ENCODE measurements around the gene STK11. TPM values are rescaled to one million over a fixed set of nuclear protein-coding genes. Genes with fewer than 3 reads are reported as not detected.

The STK11 gene
- total and polyA plus RNA-seq, 7 experiments from 2014 or later, result 13.9 to 91.3 (median 71.5) TPM

DNA sequence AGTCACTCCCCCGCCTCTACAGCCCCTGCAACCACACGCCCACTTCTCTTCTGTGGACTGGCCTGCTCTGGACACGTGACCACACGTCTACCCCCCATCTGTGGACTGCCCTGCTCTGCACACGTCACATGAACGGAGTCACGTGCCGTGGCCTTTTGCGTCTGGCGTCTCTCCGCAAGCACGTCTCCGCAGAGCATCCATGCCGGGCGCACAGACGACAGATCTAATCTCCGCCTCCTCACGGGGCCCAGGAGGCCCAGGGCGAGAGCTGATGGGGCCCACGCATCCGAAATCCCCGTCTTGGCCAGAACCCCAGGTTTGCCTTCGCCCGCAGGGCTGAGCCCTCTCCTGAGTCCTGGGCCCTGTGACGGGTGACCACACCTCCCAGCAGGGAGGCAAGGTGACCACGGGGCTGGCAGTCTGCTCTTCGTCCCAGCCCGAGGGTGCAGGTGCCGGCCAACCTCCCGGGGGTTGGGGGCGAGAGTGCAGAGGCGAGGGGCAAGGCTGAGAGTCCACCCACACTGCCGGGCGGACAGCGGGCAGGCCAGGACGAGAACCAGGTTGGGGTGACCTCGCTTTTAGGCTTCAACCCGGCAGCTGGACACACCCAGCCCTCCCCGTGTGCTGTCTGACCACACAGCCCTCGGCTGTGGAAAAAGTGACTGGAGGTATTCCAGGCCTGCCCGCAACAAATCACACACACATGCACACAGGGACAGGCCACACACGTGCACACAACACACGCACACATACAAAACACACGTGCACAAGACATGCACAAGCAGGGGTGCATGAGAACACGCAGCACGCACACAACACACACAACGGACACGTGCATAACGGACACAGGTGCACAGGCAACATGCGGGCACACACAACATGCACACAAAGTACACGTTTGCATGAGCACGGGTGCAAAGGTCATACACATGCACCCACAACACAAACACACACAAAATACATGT, 35.4 kb upstream of the STK11 start:
- H3K27me3 Mint-ChIP-seq, result no peaks in the 10 kb centered on the region
- ChIA-PET POLR2A (no interaction called here), CTCF (no interaction called here)
- peaks cover 16 to 39% (median 29%) of the 10 kb centered on the region in 7 donors for H3K4me1 Mint-ChIP-seq
- DNase-seq (no peak), ATAC-seq (no peak)
- intact Hi-C loops (cut with micrococcal nuclease), result loop anchor here in 1 of 2 donors (5.0 kb wide), 1 partner anchor 488 kb away; no protein-coding TSS in a partner anchor
- Histone ChIP-seq H3K27me3 (ENCODE audit: control insufficient read depth in 2 of 2, insufficient read depth in 2 of 2, low read length in 2 of 2) (no peaks in the 10 kb centered on the region), H3K27ac (ENCODE audit: low read depth, low read length) (no peak overlapping the region), H3K9me3 (ENCODE audit: control insufficient read depth in 2 of 3, low read length in 3 of 3) (no peaks in the 10 kb centered on the region), H3K36me3 (ENCODE audit: control insufficient read depth in 2 of 3, insufficient read depth in 3 of 3, low read length in 3 of 3) (peaks cover 0 to 28% (median 0%) of the 10 kb centered on the region in 3 experiments), H3K4me1 (ENCODE audit: control insufficient read depth in 2 of 2, insufficient read depth in 2 of 2, low read length in 2 of 2) (peaks cover 3 to 17% of the 10 kb centered on the region in 2 donors), H3K4me3 (ENCODE audit: low read length) (no peak overlapping the region)
- H3K9me3 Mint-ChIP-seq, result peaks cover 0 to 3% (median 0%) of the 10 kb centered on the region in 11 donors
- peak overlapping the region in 8 of 10 donors; percentile 4 to 80 (median 50) for H3K4me3 Mint-ChIP-seq
- peaks cover 6 to 12% (median 9%) of the 10 kb centered on the region in 5 donors for H3K36me3 Mint-ChIP-seq
- H3K27ac Mint-ChIP-seq, result peak overlapping the region in 6 of 9 donors; percentile 21 to 87 (median 36)

- DNase-seq (no peak), ATAC-seq (no peak)
- Histone ChIP-seq H3K4me3 (ENCODE audit: low read length) (no peak overlapping the region), H3K27me3 (ENCODE audit: control insufficient read depth in 2 of 2, insufficient read depth in 2 of 2, low read length in 2 of 2) (no peaks in the 10 kb centered on the region), H3K4me1 (ENCODE audit: control insufficient read depth in 2 of 2, insufficient read depth in 2 of 2, low read length in 2 of 2) (peaks cover 3 to 17% of the 10 kb centered on the region in 2 donors), H3K27ac (ENCODE audit: low read depth, low read length) (no peak overlapping the region), H3K9me3 (ENCODE audit: control insufficient read depth in 2 of 3, low read length in 3 of 3) (no peaks in the 10 kb centered on the region), H3K36me3 (ENCODE audit: control insufficient read depth in 2 of 3, insufficient read depth in 3 of 3, low read length in 3 of 3) (peaks cover 0 to 28% (median 0%) of the 10 kb centered on the region in 3 experiments)
- ChIA-PET POLR2A (interaction anchor here (0.5 to 0.6 kb wide), 2 partner anchors 37 to 180 kb away, joined by 3 read pairs; no protein-coding TSS in a partner anchor), CTCF (no interaction called here)
- H3K27ac Mint-ChIP-seq, result peak overlapping the region in 7 of 9 donors; percentile 1 to 87 (median 31)
- H3K4me3 Mint-ChIP-seq, result peak overlapping the region; percentile 4 to 66 (median 48)
- peaks cover 16 to 43% (median 32%) of the 10 kb centered on the region in 7 donors for H3K4me1 Mint-ChIP-seq
- peaks cover 6 to 10% (median 9%) of the 10 kb centered on the region in 5 donors for H3K36me3 Mint-ChIP-seq
- H3K9me3 Mint-ChIP-seq, result peaks cover 0 to 3% (median 0%) of the 10 kb centered on the region in 11 donors
- intact Hi-C loops (cut with micrococcal nuclease), result loop anchor here in 1 of 2 donors (5.0 kb wide), 1 partner anchor 489 kb away; no protein-coding TSS in a partner anchor
- H3K27me3 Mint-ChIP-seq, result no peaks in the 10 kb centered on the region
Observed at GRCh38 chr19:1170938-1171754, 34.4 kb upstream of the STK11 start.

- DNase-seq (no peak), ATAC-seq (no peak)
- Histone ChIP-seq H3K27me3 (ENCODE audit: control insufficient read depth in 2 of 2, insufficient read depth in 2 of 2, low read length in 2 of 2) (no peaks in the 10 kb centered on the region), H3K9me3 (ENCODE audit: control insufficient read depth in 2 of 3, low read length in 3 of 3) (no peaks in the 10 kb centered on the region), H3K4me3 (ENCODE audit: low read length) (no peak overlapping the region), H3K27ac (ENCODE audit: low read depth, low read length) (peak overlapping the region; percentile 87), H3K4me1 (ENCODE audit: control insufficient read depth in 2 of 2, insufficient read depth in 2 of 2, low read length in 2 of 2) (peaks cover 3 to 17% of the 10 kb centered on the region in 2 donors), H3K36me3 (ENCODE audit: control insufficient read depth in 2 of 3, insufficient read depth in 3 of 3, low read length in 3 of 3) (peaks cover 0 to 25% (median 0%) of the 10 kb centered on the region in 3 experiments)
- intact Hi-C loops (cut with micrococcal nuclease), result loop anchor here in 1 of 2 donors (5.0 kb wide), 1 partner anchor 490 kb away; no protein-coding TSS in a partner anchor
- peaks cover 6 to 9% (median 7%) of the 10 kb centered on the region in 5 donors for H3K36me3 Mint-ChIP-seq
- H3K27me3 Mint-ChIP-seq, result no peaks in the 10 kb centered on the region
- H3K4me1 Mint-ChIP-seq, result peaks cover 16 to 43% (median 32%) of the 10 kb centered on the region in 7 donors
- peak overlapping the region in 8 of 9 donors; percentile 59 to 93 (median 77) for H3K27ac Mint-ChIP-seq
- ChIA-PET POLR2A (interaction anchor here (0.5 to 0.6 kb wide), 2 partner anchors 38 to 181 kb away, joined by 3 read pairs; no protein-coding TSS in a partner anchor), CTCF (no interaction called here)
- H3K9me3 Mint-ChIP-seq, result peaks cover 0 to 3% (median 0%) of the 10 kb centered on the region in 11 donors
- peak overlapping the region; percentile 47 to 93 (median 82) for H3K4me3 Mint-ChIP-seq
Observed at GRCh38 chr19:1171755-1172352, 33.7 kb upstream of the STK11 start.

GRCh38 chr19:1172353-1173158, 33.0 kb upstream of the STK11 start:
- CTCF ChIA-PET, result no interaction called here
- peaks cover 0 to 18% (median 0%) of the 10 kb centered on the region in 3 experiments for H3K36me3 ChIP-seq (ENCODE audit: control insufficient read depth in 2 of 3, insufficient read depth in 3 of 3, low read length in 3 of 3)
- H3K4me1 ChIP-seq (ENCODE audit: control insufficient read depth in 2 of 2, insufficient read depth in 2 of 2, low read length in 2 of 2), result peaks cover 3 to 17% of the 10 kb centered on the region in 2 donors
- peak overlapping the region; percentile 87 for H3K27ac ChIP-seq (ENCODE audit: low read depth, low read length)
- Mint-ChIP-seq H3K36me3 (peaks cover 6 to 9% (median 7%) of the 10 kb centered on the region in 5 donors), H3K9me3 (peaks cover 0 to 3% (median 0%) of the 10 kb centered on the region in 11 donors), H3K27me3 (no peaks in the 10 kb centered on the region), H3K4me3 (peak overlapping the region; percentile 71 to 94 (median 88)), H3K4me1 (peaks cover 16 to 43% (median 32%) of the 10 kb centered on the region in 7 donors), H3K27ac (peak overlapping the region; percentile 59 to 93 (median 81))
- H3K27me3 ChIP-seq (ENCODE audit: control insufficient read depth in 2 of 2, insufficient read depth in 2 of 2, low read length in 2 of 2), result no peaks in the 10 kb centered on the region
- peak overlapping the region; percentile 77 for H3K4me3 ChIP-seq (ENCODE audit: low read length)
- ATAC-seq (no peak), DNase-seq (no peak)
- H3K9me3 ChIP-seq (ENCODE audit: control insufficient read depth in 2 of 3, low read length in 3 of 3), result no peaks in the 10 kb centered on the region
- intact Hi-C loops (cut with micrococcal nuclease), result loop anchor here in 1 of 2 donors (5.0 kb wide), 1 partner anchor 490 kb away; no protein-coding TSS in a partner anchor
- POLR2A ChIA-PET, result no interaction called here

- ChIA-PET CTCF (no interaction called here), POLR2A (interaction anchor here (1.0 to 2.5 kb wide), 5 partner anchors 18 to 108 kb away, joined by 3 to 14 read pairs (median 3); no protein-coding TSS in a partner anchor)
- Mint-ChIP-seq H3K27ac (peak overlapping the region; percentile 85 to 97 (median 93)), H3K27me3 (no peaks in the 10 kb centered on the region), H3K9me3 (peaks cover 0 to 3% (median 0%) of the 10 kb centered on the region in 11 donors), H3K4me1 (peaks cover 16 to 43% (median 32%) of the 10 kb centered on the region in 7 donors), H3K36me3 (peaks cover 6 to 9% (median 7%) of the 10 kb centered on the region in 5 donors), H3K4me3 (peak overlapping the region; percentile 71 to 94 (median 88))
- DNase-seq (no peak), ATAC-seq (peak; percentile 33)
- Histone ChIP-seq H3K4me1 (ENCODE audit: control insufficient read depth in 2 of 2, insufficient read depth in 2 of 2, low read length in 2 of 2) (peaks cover 3 to 17% of the 10 kb centered on the region in 2 donors), H3K4me3 (ENCODE audit: low read length) (peak overlapping the region; percentile 77), H3K9me3 (ENCODE audit: control insufficient read depth in 2 of 3, low read length in 3 of 3) (no peaks in the 10 kb centered on the region), H3K27ac (ENCODE audit: low read depth, low read length) (peak overlapping the region; percentile 87), H3K36me3 (ENCODE audit: control insufficient read depth in 2 of 3, insufficient read depth in 3 of 3, low read length in 3 of 3) (peaks cover 0 to 13% (median 0%) of the 10 kb centered on the region in 3 experiments), H3K27me3 (ENCODE audit: control insufficient read depth in 2 of 2, insufficient read depth in 2 of 2, low read length in 2 of 2) (no peaks in the 10 kb centered on the region)
- intact Hi-C loops (cut with micrococcal nuclease), result loop anchor here in 1 of 2 donors (5.0 kb wide), 1 partner anchor 491 kb away; no protein-coding TSS in a partner anchor
Observed at GRCh38 chr19:1173159-1173844, 32.3 kb upstream of the STK11 start.

Measured in naive thymus-derived CD4-positive, alpha-beta T cell (primary cell).